GM19452 (cell line): ENCODE measurements around the gene RNF213.
"Not testable (repeated sequence)": the region's sequence is repeated elsewhere in the genome, so short reads cannot be mapped to it uniquely, and the experiment has no call there.

Source experiments
- ATAC-seq: cut with Tn5 transposase; IDR thresholded peaks from one replicate; pipeline ENCODE4 v1.9.1; 2021; ENCODE audit not compliant: unreplicated experiment

The RNF213 gene

DNA sequence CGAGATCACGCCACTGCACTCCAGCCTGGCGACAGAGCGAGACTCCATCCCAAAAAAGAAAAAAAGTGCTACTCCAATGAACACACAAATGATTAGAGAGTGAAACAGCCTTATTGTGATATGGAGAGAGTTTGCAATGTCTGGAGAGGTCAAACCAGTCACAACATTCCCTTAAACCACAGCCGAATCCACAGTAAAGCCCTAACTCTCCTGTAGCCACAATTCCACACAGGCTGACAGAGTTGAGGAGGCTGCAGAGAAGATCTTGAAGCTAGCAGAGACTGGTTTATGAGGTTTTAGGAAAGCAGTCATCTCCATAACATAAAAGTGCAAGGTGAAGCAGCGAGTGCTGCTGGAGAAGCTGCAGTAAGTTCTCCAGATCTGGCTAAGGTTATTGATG lies 6.7 kb downstream of the RNF213 start:
- no peak for ATAC-seq

DNA sequence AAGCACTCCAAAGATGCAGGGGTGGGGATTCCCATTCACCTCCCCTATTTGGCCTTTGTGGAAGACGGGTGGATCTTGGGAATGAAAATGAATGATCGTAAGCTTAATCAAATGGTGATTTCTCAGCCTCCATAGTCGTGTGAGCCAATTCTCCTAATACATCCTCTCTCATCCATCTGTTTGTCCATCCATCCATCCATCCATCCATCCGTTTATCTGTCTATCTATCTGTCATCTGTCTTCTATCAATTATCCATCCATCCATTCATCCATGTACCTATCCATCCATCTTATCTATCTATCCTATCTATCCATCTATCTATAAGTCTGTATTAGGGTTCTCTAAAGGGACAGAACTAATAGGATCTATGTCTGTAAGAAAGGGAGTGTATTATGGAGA lies 7.8 kb downstream of the RNF213 start:
- no peak for ATAC-seq

DNA sequence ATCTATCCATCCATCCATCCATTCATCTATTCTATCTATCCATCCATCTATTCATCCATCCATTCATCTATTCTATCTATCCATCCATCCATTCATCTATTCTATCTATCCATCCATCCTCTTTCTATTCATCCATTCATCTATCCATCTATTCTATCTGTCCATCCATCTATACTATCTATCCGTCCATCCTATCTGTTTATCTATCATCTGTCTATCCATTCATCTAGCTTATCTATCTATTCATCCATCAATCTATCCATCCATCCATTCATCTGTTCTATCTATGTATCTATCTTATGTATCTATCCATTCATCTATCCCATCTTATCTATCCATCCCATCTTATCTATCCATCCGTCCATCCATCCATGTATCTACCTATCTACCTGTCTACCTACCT lies 8.8 kb downstream of the RNF213 start:
- no peak for ATAC-seq

DNA sequence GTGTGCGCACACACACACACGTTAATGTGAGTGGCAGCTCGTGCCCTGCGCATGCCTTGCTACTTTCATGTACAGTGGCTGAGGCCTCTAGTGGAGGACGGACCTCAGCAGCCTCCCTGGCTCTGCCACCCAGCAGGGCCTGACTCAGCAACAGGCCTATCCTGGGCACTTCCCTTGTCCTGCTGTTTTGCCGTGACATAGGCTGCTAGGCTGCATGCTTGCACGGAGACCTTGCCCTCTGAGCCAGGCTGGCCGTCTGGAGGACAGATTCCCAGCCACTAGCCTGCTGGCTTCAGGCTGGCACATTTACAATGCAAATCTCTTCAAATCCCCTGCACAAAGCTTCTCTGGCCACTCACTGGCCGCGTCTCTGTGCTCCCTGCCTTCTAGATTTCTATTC lies 9.5 kb downstream of the RNF213 start:
- no peak for ATAC-seq

DNA sequence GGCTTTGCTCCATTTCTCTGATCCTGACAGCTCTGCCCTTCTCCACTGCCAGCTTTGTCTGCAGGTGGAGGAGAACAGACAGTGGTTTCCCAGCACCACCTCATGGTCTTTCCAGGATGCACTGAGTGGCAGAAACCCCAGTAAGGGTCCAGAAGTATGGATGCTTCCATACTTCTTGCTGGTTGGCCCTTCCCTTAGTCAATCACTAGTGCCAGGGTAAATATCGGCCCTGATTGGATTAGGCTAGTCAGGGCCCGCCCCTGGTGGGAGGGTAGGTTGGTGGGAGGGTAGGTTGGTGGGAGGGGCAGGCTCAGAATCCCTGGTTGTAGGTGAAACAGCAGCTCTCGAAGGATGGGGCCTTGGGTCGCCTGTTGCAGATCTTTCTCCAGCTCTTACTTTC lies 10.2 kb downstream of the RNF213 start:
- ATAC-seq: no peak

DNA sequence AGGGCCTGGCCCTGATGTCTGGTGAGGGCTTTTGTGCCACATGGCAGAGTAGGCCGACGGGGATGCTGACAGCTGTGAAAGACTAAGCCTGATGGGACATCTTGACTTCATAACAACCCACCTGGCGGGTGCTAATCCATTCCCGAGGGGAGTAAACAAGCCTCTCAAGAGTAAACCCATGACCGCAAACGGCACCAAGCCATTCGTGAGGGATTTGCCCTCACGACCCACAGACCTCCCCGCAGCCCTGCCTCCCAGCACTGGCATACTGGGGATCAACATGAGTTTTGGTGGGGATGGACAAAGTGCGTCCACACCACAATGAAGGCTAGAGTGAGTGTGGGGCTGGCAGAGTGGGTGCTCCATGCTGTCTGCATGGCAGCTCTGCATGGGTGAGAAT lies 11.7 kb downstream of the RNF213 start:
- no peak for ATAC-seq

DNA sequence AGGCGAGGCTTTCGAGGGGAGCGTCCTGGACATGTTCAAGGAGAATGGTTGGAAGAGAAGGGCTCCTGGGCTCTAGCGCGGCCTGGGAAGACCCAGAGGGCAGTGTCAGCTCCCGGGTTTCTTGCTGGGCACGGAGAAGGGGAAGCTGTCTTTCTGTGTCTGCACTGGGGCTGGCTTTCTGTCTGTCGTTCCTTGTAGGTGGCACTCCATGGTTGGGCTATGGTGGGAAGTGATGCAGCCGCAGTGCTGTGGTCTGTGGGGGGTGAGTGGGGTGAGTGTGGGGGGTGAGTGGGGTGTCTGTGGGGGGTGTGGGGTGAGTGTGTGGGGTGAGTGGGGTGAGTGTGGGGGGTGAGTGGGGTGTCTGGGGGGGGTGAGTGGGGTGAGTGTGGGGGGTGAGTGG lies 13.7 kb downstream of the RNF213 start:
- no peak for ATAC-seq

DNA sequence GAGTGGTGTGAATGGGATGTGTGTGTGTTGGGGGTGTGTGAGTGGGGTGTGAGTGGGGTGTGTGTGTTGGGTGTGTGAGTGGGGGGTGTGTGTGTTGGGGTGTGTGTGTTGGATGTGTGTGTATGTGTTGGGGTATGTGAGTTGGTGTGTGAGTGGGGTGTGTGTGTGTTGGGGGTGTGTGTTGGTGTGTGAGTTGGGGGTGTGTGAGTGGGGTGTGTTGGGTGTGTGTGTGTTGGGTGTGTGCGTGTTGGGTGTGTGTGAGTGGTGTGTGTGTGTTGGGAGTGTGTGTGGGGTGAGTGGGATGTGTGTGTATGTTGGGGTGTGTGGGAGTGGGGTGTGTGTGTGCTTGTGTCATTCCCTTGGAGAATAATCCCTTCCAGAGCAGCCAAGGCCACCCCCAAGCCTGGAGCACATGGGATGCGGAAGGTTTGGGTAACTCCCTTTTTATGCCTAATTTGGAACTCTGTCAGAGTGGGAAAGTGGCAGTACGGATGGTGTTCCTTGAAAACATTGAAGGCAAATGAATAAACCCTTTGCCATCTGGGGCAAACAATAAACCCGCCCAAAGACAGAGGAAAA lies 14.3 kb downstream of the RNF213 start:
- ATAC-seq: no peak

DNA sequence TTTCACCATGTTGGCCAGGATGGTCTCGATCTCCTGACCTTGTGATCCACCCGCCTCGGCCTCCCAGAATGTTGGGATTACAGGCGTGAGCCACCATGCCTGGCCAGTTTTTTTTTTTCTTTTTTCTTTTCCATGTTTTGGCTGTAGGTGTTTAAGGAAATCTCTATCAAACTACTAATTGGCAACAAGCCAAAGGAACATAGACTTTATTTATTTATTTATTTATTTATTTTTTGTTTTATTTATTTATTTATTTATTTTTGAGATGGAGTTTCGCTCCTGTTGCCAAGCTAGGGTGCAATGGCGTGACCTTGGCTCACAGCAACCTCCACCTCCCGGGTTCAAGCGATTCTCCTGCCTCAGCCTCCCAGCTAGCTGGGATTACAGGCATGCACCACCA lies 15.2 kb downstream of the RNF213 start:
- not testable (repeated sequence) for ATAC-seq

DNA sequence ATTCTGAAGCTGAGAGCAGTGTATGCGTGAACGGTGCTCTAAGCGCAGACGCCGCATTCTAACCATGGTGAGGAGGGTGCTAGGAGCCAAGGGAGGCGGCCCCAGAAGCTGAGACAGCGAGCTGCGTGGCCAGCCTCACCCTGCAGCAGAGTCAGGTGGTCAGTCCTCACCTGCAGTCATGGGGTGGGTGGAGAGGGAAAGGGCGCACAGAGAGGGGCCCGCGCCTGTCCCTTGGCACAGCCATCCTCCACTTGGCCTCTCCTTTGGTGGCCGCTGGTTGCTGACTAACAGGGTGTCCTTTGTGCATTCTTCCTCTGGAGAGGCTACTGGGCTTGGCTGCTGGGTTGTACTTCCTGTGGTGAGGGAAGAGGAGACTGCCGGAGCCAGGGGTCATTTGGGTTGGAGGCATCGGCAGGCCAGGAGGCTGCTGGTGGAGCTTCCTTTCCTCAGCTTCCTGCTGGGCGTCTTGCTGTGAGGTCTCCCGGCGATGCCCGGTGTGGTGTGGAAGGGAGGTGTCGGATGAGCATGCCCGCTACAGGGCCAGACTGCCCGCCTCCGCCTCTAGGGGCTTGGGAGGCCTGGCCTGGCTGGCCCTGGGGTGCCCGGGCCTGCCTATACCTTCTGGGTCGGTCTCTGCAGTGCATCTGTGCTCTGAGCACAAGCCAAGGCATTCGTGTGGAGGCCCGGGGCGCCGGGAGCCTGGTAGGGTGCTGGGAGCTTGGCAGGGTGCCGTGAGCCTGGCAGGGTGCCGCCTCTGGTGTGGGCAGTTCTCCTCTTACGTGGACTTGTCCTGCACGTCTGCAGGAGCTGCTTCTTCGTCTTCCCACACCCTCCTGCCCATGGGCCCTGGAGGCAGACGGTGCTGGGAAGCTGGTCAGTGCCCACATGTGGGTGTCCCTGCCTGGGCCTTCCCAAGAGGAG lies 17.4 kb downstream of the RNF213 start:
- no peak for ATAC-seq

DNA sequence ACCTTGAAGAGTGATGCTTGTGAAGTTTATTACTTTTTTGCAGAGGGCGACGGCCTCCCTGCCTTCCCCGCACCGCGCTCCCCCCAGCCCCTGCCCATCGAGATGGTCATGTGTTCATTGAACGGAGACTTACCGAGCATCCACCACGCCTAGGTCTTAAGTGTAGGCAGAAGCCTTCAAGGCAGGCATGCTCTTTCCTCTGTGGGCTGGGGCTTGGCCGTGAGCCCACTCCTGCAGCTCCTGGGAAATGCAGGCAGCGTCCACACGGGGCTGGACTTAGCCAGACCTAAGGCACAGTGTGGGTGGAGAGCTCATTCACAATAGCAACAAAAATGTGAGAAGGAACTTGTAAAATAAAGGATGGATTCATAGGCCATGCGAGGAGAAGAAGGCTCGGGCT lies 19.2 kb downstream of the RNF213 start:
- ATAC-seq: no peak

DNA sequence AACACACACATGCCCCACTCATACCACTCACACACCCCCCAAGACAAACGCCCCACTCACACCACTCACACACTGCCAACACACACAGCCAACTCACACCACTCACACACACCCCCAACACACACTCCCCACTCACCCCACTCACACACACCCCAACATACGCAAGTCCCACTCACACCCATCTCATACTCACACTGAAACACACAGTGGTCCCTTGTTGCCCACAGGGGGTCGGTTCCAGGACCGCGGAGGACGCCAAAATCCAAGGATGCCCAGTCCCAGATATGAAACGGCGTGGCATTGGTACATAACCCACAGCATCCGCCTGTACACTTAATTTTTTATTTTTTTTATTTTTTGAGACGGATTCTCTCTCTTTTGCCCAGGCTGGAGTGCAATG lies 20.9 kb downstream of the RNF213 start:
- ATAC-seq: no peak

DNA sequence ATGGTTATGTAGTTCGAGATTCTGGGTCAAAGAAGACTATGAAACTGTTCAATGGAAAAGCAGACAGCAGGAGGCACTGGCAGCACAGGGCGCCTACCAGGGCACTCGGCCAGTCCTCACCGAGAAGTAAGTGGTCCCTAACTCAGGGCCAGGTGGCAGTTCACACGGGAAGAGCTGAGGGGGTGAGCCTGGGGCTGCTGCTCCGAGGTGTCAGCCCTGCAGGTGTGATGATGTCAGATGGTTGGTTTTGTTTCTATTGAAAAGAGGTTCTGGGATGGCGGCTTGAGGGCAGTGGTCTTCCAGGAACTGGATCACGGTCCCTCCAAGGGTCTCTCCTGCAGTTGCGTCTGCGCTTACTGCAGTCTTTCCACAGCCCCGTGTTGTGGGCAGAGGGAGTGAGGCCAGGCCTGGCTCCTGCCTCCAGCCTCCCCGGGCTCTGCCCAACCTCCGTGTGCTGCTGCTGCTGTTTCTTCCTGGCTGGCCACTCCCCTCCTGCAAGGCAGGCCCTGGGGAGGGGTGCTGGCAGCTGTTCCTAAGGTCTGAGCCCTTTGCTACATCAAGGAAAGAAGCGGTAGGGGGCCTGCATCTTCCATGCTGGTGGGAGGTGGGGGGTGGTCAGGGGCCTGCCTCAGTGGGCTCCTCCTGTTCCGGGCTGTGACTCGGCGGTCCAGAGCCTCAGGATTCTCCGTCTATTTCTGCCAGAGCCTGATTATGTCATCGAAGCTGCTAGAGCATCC lies 22.6 kb downstream of the RNF213 start:
- no peak for ATAC-seq

DNA sequence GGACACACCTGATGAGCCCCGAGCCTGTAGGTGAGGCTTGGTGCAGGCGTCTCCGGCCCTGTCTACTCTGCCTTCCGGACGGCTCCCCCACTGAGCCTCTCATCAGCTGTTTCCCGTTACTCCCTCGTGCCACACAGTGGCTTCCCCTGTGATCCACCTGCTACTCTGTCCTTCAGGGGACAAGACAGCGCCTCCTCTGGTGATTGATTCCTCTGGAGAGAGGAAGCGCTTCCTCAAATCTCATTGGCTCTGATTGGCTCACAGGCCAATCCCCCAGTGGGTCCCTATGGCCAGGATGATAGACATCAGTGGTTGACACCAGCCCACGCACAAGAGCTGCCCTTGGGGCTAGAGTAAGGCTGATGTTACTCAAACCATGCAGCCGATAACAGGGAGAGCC lies 24.0 kb downstream of the RNF213 start:
- ATAC-seq: no peak

DNA sequence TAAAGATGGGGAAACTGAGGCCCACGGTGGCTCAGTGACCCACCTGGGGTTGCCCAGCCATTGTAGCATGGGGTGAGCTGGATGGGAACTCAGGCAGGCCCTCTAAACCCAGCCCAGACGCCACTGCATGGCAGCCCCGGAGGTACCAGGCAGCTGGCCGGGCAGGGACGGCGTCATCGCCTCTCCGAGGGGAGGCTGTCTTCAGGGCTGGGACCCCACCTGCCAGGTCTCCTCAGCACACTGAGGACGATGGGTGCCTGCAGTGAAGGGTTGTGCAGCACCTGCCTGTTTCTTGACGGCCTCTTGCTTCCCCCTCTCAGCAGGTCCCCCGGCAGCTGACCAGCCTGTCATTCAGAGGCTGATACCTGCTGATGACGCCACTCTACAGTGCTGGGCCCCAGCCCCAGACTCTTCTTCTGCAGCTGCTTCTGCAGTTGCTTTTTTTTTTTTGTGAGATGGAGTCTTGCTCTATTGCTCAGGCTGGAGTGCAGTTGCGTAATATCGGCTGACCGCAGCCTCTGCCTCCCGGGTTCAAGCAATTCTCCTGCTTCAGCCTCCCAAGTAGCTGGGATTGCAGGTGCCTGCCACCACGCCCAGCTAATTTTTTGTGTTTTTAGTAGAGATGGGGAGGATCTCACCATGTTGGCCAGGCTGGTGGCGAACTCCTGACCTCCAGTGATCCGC lies 24.7 kb downstream of the RNF213 start:
- ATAC-seq: no peak

DNA sequence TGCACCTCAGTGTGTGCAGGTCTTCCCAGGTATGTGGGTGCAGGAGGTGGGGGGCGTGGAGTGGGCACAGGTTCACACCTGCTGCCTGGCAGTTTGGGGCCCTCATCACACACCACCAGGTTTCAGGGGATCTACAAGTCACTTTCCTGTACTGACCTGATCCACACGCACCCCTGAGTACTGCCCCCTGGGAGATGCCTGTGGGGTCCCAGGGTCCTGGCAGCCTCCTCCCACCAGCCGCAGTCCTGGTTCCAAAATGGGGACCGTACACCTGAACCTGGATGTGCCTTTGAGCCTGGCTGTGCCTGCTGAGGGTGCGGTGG lies 25.9 kb downstream of the RNF213 start:
- no peak for ATAC-seq

DNA sequence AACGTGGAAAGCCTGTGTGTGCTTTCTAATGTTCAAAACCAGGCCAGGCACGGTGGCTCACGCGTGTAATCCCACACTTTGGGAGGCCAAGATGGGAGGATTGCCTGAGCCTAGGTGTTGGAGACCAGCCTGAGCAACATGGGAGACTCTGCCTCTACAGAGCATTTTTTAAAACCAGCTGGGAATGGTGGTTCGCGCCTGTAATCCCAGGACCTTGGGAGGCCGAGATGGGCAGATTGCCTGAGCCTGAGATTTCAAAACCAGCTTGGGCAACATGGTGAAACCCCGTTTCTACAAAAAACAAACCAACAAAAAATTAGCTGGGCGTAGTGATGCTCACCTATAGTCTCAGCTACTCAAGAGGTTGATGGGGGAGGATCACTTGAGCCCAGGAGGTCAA lies 26.4 kb downstream of the RNF213 start:
- no peak for ATAC-seq

DNA sequence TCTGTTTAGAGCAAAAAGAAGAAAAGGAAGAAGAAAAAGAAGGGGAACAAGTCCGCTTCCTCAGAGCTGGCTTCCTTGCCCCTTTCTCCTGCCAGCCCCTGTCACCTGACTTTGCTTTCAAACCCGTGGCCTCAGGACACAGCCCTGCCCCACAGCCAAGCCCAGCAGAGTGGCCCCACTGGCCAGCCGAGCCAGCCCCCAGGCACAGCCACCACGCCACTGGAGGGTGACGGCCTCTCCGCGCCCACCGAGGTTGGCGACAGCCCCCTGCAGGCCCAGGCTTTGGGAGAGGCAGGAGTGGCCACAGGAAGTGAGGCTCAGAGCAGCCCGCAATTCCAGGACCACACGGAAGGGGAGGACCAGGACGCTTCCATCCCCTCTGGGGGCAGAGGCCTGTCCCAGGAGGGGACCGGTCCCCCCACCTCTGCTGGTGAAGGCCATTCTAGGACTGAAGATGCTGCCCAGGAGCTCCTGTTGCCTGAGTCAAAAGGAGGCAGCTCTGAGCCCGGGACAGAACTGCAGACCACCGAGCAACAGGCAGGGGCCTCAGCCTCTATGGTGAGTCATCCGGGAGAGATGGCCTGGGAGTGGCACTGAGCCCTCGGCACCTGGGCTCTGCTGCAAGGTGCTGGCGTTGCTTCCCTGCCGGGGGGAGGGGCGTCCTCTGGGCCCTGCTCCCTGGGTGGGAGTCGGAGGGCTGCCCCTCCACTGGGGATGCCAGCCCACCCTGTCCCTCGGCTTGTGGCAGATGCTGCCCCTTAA lies 27.3 kb downstream of the RNF213 start:
- no peak for ATAC-seq

DNA sequence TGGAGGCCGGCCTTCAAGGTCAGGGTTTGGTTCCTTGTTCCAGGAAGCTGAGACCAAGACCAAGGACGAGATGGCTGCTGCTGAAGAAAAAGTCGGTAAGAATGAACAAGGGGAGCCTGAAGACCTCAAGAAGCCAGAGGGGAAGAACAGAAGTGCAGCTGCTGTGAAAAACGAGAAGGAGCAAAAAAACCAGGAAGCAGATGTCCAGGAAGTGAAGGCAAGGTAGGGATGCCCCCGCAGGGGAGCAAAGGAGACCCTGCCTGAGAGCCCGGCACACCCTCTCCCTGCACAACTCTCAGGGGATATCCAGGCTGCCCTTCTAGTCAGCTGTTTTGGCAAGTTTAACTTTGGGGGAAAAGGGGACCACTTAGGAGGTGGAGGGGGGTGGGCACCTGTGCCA lies 29.0 kb downstream of the RNF213 start:
- ATAC-seq: no peak

DNA sequence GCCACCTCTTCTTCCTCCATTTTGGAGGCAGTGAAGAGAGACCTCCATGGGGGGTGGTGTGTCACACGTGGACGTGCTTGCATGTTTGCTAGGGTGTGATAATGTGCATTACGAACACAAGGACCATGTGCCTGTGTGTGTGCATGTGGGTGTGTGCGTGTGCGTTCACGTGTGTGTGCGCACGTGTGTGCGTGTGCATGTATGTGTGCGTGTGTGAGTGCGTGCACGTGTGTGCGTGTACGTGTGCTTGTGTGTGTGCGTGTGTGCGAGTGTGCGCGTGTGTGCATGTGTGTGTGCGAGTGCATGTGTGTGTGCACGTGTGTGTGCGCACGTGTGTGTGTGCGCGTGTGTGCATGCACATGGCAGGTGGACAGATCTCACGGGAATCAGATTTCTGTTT lies 29.5 kb downstream of the RNF213 start:
- ATAC-seq: no peak

DNA sequence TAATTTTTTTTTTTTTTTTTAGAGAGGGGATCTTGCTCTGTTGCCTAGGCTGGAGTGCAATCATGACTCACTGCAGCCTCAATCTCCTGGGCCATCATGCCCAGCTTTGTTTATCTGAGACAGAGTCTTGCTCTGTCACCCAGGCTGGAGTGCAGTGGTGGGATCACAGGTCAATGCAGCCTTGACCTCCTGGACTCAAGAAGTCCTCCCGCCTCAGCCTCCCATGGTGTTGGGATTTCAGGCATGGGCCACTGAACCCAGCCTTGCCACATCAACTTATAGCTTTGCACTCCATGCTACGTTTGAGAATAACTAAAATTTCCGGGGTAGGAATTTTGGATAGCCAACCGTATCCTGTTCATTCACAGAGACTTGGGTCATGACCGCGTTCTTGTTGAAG lies 30.6 kb downstream of the RNF213 start:
- no peak for ATAC-seq
